Subcutaneous abdominal adipose tissue (tissue), 5 donors: ENCODE results near the gene ZRANB3.

ENCODE experiments used
- H3K27ac ChIP-seq: one replicate; pipeline ENCODE4 v1.7.0; 2013; ENCODE audit warnings: low read depth, mild to moderate bottlenecking, inconsistent platforms, low read length, moderate library complexity
- H3K27me3 ChIP-seq, 5 donors: one replicate each; pipeline ENCODE4 v1.7.0; 2013; ENCODE audit warnings: low read length in 5 of 5, inconsistent platforms in 1 of 5; ENCODE audit not compliant: control insufficient read depth in 5 of 5, insufficient read depth in 4 of 5
- H3K36me3 ChIP-seq, 5 donors: one replicate each; pipeline ENCODE4 v1.7.0; 2013; ENCODE audit warnings: low read length in 5 of 5; ENCODE audit not compliant: control insufficient read depth in 5 of 5, insufficient read depth in 5 of 5
- H3K4me1 ChIP-seq, 5 donors: one replicate each; pipeline ENCODE4 v1.7.0; 2013; ENCODE audit warnings: low read length in 5 of 5, mild to moderate bottlenecking in 3 of 5, moderate library complexity in 1 of 5; ENCODE audit not compliant: control insufficient read depth in 5 of 5, insufficient read depth in 5 of 5
- H3K4me3 ChIP-seq, 5 donors: one replicate each; pipeline ENCODE4 v1.7.0; 2013; ENCODE audit warnings: low read length in 5 of 5, low read depth in 1 of 5
- H3K9ac ChIP-seq, 5 donors: one replicate each; pipeline ENCODE4 v1.7.0; 2013; ENCODE audit warnings: low read length in 5 of 5, mild to moderate bottlenecking in 4 of 5, moderate library complexity in 3 of 5
- H3K9me3 ChIP-seq, 5 donors: one replicate each; pipeline ENCODE4 v1.7.0; 2013; ENCODE audit warnings: low read length in 5 of 5; ENCODE audit not compliant: control insufficient read depth in 5 of 5
- donor health status: healthy.
- donor health status: healthy.
- donor health status: healthy.
- donor health status: healthy.
- donor health status: healthy.

ZRANB3 gene

GRCh38 chr2:135174810-135175093 is 356.3 kb downstream of the ZRANB3 start:
- H3K9ac ChIP-seq, result no peak overlapping the region
- H3K4me1 ChIP-seq, result no peaks in the 10 kb centered on the region
- H3K27ac ChIP-seq, result no peak overlapping the region
- no peak overlapping the region for H3K4me3 ChIP-seq
- H3K9me3 ChIP-seq, result peaks cover 0 to 3% (median 0%) of the 10 kb centered on the region in 5 donors
- H3K36me3 ChIP-seq, result peaks cover 9 to 47% (median 35%) of the 10 kb centered on the region in 5 donors
- no peaks in the 10 kb centered on the region for H3K27me3 ChIP-seq

- Histone ChIP-seq H3K4me1 (no peaks in the 10 kb centered on the region), H3K9ac (no peak overlapping the region), H3K27me3 (no peaks in the 10 kb centered on the region), H3K36me3 (peaks cover 13 to 51% (median 40%) of the 10 kb centered on the region in 5 donors), H3K9me3 (peaks cover 0 to 3% (median 0%) of the 10 kb centered on the region in 5 donors), H3K27ac (no peak overlapping the region), H3K4me3 (no peak overlapping the region)
Observed at GRCh38 chr2:135174049-135174809, 356.8 kb downstream of the ZRANB3 start.

- Histone ChIP-seq H3K4me3 (no peak overlapping the region), H3K36me3 (peaks cover 26 to 65% (median 54%) of the 10 kb centered on the region in 5 donors), H3K27ac (no peak overlapping the region), H3K27me3 (no peaks in the 10 kb centered on the region), H3K4me1 (no peaks in the 10 kb centered on the region), H3K9me3 (no peaks in the 10 kb centered on the region), H3K9ac (no peak overlapping the region)
Observed at GRCh38 chr2:135169900-135170753, 360.9 kb downstream of the ZRANB3 start.

- Histone ChIP-seq H3K27ac (no peak overlapping the region), H3K9ac (no peak overlapping the region), H3K36me3 (peaks cover 37 to 76% (median 68%) of the 10 kb centered on the region in 5 donors), H3K9me3 (no peaks in the 10 kb centered on the region), H3K27me3 (no peaks in the 10 kb centered on the region), H3K4me3 (no peak overlapping the region), H3K4me1 (no peaks in the 10 kb centered on the region)
Observed at GRCh38 chr2:135168204-135168856, 362.7 kb downstream of the ZRANB3 start.

- H3K27ac ChIP-seq, result no peak overlapping the region
- no peaks in the 10 kb centered on the region for H3K9me3 ChIP-seq
- H3K36me3 ChIP-seq, result peaks cover 45 to 79% (median 71%) of the 10 kb centered on the region in 5 donors
- H3K27me3 ChIP-seq, result no peaks in the 10 kb centered on the region
- H3K4me3 ChIP-seq, result no peak overlapping the region
- no peaks in the 10 kb centered on the region for H3K4me1 ChIP-seq
- no peak overlapping the region for H3K9ac ChIP-seq
Observed at GRCh38 chr2:135167273-135167672, 363.7 kb downstream of the ZRANB3 start.

- Histone ChIP-seq H3K27ac (no peak overlapping the region), H3K27me3 (no peaks in the 10 kb centered on the region), H3K4me1 (no peaks in the 10 kb centered on the region), H3K36me3 (peaks cover 44 to 60% (median 60%) of the 10 kb centered on the region in 5 donors), H3K9ac (no peak overlapping the region), H3K4me3 (no peak overlapping the region), H3K9me3 (no peaks in the 10 kb centered on the region)
Observed at GRCh38 chr2:135164431-135164830, 366.6 kb downstream of the ZRANB3 start.

- no peaks in the 10 kb centered on the region for H3K9me3 ChIP-seq
- H3K27ac ChIP-seq, result no peak overlapping the region
- H3K36me3 ChIP-seq, result peaks cover 41 to 60% (median 55%) of the 10 kb centered on the region in 5 donors
- no peak overlapping the region for H3K9ac ChIP-seq
- H3K4me1 ChIP-seq, result no peaks in the 10 kb centered on the region
- H3K4me3 ChIP-seq, result no peak overlapping the region
- H3K27me3 ChIP-seq, result no peaks in the 10 kb centered on the region
Observed at GRCh38 chr2:135163901-135164300, 367.1 kb downstream of the ZRANB3 start.

- H3K9me3 ChIP-seq, result no peaks in the 10 kb centered on the region
- H3K36me3 ChIP-seq, result peaks cover 45 to 59% (median 50%) of the 10 kb centered on the region in 5 donors
- H3K4me1 ChIP-seq, result no peaks in the 10 kb centered on the region
- no peak overlapping the region for H3K27ac ChIP-seq
- H3K27me3 ChIP-seq, result no peaks in the 10 kb centered on the region
- H3K4me3 ChIP-seq, result no peak overlapping the region
- no peak overlapping the region for H3K9ac ChIP-seq
Observed at GRCh38 chr2:135163306-135163705, 367.7 kb downstream of the ZRANB3 start.

GRCh38 chr2:135162786-135163185 is 368.2 kb downstream of the ZRANB3 start:
- Histone ChIP-seq H3K4me3 (no peak overlapping the region), H3K27me3 (no peaks in the 10 kb centered on the region), H3K9ac (no peak overlapping the region), H3K9me3 (no peaks in the 10 kb centered on the region), H3K27ac (no peak overlapping the region), H3K4me1 (no peaks in the 10 kb centered on the region), H3K36me3 (peaks cover 47 to 59% (median 50%) of the 10 kb centered on the region in 5 donors)

GRCh38 chr2:135162377-135162776 is 368.6 kb downstream of the ZRANB3 start:
- H3K9ac ChIP-seq, result no peak overlapping the region

More at GRCh38 chr2:135162377-135162776, 368.6 kb downstream of the ZRANB3 start:
- no peak overlapping the region for H3K27ac ChIP-seq
- H3K27me3 ChIP-seq, result no peaks in the 10 kb centered on the region
- no peaks in the 10 kb centered on the region for H3K9me3 ChIP-seq
- no peaks in the 10 kb centered on the region for H3K4me1 ChIP-seq
- peaks cover 45 to 58% (median 48%) of the 10 kb centered on the region in 5 donors for H3K36me3 ChIP-seq
- H3K4me3 ChIP-seq, result no peak overlapping the region
